NCI-H345 (cell line): ENCODE results near the gene RNF208.
"Not testable (repeated sequence)": the region's sequence is repeated elsewhere in the genome, so short reads cannot be mapped to it uniquely, and the experiment has no call there.

Source experiments
- DNase-seq: peaks from one replicate; lab custom pipeline; 2025; lab: John Stamatoyannopoulos, UW

The RNF208 gene

GRCh38 chr9:137253717-137254623 is 31.9 kb upstream of the RNF208 start:
- DNase-seq, result no peak

- peak; percentile 58 for DNase-seq
Measured at GRCh38 chr9:137252555-137253506, 30.8 kb upstream of the RNF208 start.

GRCh38 chr9:137251490-137252268 is 29.6 kb upstream of the RNF208 start:
- DNase-seq, result no peak

GRCh38 chr9:137251194-137251461 is 29.1 kb upstream of the RNF208 start, which contains the start of gene STPG3:
STPG3 (plus strand) TSS chr9:137251286; CDS start chr9:137251287, 1 bp downstream.
- no peak for DNase-seq

DNA sequence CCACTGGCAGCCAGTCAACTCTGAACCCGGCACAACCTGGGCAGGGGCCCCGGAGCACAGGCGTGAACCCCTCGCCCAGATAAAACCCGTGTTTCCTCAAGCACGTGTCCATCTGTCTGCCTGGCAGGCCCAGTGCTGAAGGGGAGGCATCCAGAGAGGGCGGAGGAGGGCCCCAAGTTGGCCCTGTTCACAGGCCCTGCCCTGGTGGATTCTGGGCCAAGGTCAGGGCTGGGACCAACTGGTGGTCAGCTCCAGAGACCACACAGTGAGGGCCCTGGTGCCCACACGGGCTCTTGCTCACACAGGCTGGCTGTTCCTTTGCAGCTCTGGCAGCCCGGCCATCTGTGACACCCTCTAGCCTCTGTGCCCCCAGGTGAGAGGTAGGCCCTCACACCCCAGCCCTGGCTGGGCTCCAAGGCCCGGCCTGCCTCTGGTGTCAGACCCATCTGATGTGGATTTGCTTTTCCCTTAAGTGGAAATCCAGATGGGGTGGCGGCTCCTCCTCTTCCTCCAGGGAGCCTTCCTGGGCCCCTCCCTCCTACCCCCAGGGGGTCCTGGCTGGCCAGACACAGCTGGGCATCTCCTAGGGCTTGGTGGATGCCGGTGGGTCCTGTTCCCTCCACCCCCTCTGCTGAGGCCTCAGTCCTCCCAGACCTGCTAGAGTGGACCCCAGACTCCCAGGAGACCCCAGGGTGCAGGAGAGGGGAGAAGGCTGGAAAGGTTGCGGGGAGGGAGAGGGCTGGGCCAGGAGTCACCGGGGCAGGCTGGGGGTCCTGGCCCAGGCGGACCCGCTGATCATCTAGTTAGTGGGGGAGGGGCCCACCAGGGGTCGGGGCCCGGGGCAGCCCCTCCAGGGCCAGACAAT is 28.5 kb upstream of the RNF208 start:
- no peak for DNase-seq

DNA sequence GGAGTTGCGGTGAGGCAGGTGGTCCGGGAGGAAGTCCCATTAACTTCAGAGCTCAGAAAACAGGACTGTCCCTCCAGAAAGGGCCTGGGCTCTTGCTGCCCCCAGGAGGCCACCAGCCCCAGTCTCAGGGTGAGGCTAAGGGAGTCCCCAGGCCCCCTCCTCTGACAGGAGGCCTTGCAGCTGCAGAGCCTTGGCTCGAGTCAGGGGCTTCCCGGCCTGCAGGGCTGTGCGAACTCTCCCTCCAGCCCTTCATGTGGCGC is 25.8 kb upstream of the RNF208 start:
- DNase-seq, result no peak

DNA sequence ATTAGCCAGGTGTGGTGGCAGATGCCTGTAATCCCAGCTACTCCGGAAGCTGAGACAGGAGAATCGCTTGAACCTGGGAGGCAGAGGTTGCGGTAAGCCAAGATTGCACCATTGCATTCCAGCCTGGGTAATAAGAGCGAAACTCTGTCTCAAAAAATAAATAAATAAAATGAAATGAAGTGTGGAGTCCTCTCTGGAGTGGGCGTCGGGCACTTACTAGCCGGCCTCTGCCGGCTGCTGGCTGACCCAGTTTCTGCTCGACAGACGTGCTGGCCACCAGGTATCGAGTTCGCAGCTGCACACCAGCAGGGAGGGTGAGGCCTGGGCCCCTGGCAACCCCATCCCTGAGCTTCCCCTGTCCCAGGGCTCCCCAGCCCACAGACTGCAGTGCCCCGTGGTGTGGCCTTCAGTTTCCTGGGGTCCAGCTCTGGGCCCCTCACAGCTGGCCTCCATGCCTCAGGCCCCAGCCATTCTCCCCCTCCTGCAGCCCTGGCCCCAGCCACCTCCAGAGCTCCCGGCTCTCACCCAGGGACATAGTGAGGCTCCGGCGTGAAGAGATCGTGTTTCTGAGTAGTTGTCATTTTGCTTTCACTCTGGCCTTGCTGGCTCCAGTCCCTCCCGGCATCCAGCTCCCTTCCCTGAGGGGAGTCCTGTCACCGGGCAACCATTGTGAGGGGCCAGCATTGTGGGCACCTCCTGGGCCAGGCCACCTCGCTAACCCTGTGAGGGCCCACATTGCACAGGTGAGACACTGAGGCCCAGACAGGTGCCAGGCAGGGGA is 25.3 kb upstream of the RNF208 start:
- no peak for DNase-seq

- DNase-seq, result peak; percentile 68
Measured at GRCh38 chr9:137245450-137246421, 23.7 kb upstream of the RNF208 start.

- DNase-seq, result peak; percentile 31
Measured at GRCh38 chr9:137244486-137245449, 22.7 kb upstream of the RNF208 start.

DNA sequence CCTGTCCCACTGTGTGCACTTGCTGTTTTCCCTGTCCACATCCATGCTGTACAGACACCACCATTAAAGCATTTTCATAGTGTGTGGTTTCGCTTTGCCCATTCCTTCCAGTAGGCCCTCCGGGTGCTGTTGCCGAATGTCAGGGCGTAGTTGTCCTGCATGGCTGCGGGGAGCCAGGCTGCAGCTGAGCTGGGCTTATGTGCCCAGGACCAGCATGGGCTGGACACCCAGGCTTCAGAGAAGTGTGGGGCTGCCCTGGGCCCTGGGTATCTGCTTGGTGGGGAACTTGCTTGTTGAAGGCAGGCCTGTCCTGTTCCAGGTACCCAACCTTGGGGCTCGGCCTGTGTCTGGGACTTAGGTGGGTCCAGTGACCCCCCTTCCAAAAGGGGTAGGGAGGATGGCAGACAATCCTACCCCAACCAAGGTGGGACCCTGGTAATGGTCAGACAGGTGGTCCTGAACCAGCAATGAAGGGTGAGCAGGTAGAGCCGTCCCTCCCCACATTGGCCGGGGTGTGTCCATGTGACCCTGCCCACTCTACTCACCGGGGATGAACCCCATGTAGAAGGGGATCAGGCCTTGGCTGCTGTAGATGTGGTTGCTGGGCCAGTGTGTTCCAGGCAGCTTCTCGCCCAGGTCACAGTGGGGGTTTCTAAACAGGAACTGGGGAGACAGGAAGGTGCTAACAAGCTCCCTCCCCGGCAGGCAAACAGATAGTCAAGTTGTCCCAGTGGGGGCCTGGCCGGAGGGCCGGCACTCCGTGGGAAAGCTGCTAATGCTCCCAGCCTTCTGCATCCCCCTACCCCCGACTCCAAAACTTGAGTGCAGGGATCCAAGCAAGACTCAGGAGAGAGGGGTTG is 21.8 kb upstream of the RNF208 start:
- DNase-seq, result no peak

GRCh38 chr9:137243266-137243625 is 21.2 kb upstream of the RNF208 start:
- DNase-seq, result not testable (repeated sequence)

DNA sequence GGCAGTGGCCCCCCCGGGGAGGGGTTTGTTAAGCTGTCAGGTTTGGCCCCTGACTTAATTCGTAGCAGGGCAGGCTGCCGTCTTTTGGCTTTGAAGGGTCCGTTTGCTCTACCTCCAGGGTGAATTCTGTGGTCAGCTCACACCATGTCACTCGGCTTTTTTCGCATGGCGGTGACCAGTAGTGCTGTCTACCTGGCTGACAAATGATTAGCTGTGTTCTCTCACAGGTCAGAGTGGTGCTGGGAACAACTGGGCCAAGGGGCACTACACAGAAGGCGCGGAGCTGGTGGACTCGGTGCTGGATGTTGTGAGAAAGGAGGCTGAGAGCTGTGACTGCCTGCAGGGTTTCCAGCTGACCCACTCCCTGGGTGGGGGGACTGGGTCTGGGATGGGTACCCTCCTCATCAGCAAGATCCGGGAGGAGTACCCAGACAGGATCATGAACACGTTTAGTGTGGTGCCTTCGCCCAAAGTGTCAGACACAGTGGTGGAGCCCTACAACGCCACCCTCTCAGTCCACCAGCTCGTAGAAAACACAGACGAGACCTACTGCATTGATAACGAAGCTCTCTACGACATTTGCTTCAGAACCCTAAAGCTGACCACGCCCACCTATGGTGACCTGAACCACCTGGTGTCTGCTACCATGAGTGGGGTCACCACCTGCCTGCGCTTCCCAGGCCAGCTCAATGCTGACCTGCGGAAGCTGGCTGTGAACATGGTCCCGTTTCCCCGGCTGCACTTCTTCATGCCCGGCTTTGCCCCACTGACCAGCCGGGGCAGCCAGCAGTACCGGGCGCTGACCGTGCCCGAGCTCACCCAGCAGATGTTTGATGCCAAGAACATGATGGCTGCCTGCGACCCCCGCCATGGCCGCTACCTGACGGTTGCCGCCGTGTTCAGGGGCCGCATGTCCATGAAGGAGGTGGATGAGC is 20.5 kb upstream of the RNF208 start:
- no peak for DNase-seq

GRCh38 chr9:137241490-137242268 is 19.6 kb upstream of the RNF208 start:
- DNase-seq, result peak; percentile 41

DNA sequence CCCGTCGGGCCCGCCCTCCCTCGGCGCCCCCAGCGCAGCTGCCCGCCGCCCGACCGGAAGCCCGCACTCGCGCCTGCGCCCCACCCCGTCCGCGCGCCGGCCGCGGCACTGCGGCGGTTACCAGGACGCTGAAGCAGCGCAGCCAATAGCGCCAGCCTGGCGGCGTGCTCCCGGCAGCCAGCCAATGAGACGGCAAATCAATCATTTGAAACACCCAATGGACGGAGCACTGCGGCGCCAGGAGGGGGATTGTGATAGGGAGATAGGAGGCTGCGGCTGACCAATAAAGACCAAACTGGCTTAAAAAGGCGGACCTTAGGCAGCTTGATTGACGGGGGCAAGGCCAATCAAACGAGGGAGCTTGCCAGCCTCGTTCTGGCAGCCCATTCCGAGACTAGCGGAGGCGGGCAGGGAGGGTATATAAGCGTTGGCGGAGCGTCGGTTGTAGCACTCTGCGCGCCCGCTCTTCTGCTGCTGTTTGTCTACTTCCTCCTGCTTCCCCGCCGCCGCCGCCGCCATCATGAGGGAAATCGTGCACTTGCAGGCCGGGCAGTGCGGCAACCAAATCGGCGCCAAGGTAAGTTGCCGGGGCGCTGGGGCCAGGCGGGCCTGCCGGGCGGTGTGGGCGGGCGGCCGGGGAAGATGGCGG is 18.9 kb upstream of the RNF208 start, which contains the start of gene TUBB4B:
Gene TUBB4B, plus strand, starts transcription at position 447 of the 649 bp plus-strand sequence. Its CDS starts 74 bp downstream, at position 521.
- peak; percentile 100 for DNase-seq
